ENCODE results near the gene PHLPP1. TPM values are rescaled to one million over a fixed set of nuclear protein-coding genes. Genes with fewer than 3 reads are reported as not detected.
A peak's percentile ranks its signal among the peaks of the same experiment; 100 is the strongest.

PHLPP1 gene
- total and polyA plus RNA-seq, 2 of the 4 experiments (the other 2 are of a cell fraction), result 3.3 to 3.6 TPM

DNA sequence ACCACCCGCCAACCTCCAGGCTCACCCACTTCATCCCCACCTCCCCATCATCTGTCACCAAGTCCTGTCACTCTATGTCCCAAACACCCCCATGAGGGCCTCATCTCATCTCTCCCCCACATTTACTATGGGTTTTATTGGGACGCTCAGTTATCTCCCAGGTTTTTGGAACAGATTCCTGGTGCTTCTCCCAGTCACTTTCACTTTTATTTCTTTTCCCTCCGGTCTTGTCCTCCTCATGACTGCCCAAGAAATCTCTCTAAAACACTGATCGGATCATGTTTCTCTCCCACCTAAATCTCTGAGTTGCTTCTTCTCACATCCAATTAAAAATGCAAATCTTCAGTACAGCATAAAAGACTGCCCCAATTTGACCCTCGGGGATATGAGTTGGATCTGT is 273.1 kb downstream of the PHLPP1 start:
- BruUV-seq (replicated peaks), result no TSS peak
- peak; percentile 40; the same call in 1 of the 2 replicates for ATAC-seq (ENCODE audit: low read depth)
- CTCF ChIA-PET, result no interaction called here
- Histone ChIP-seq H2BK20ac (ENCODE audit: low read depth, low read length) (no peak overlapping the region), H3K36me3 (ENCODE audit: control insufficient read depth, insufficient read depth, low read length) (no peaks in the 10 kb centered on the region), H3K9ac (ENCODE audit: low read depth, low read length) (no peak overlapping the region), H3K4me2 (ENCODE audit: low read depth, low read length) (peak overlapping the region; percentile 63), H3K18ac (ENCODE audit: low read depth, low read length) (no peak overlapping the region; the same call in 1 of the 2 replicates), H2AK9ac (replicated peaks; ENCODE audit: low read depth, low read length, poor library complexity) (no peak overlapping the region), H3K27ac (ENCODE audit: insufficient read depth, low read length) (no peak overlapping the region), H3K56ac (ENCODE audit: extremely low read depth, insufficient read depth, low read length) (no peak overlapping the region), H2AFZ (replicated peaks; ENCODE audit: low read length, poor library complexity) (no peak overlapping the region), H4K91ac (ENCODE audit: insufficient read depth, low read depth, low read length) (no peak overlapping the region), H3K4me1 (ENCODE audit: control insufficient read depth, insufficient read depth, low read length) (no peaks in the 10 kb centered on the region), H3K23ac (ENCODE audit: low read depth, low read length) (no peak overlapping the region), H4K5ac (ENCODE audit: low read depth, low read length) (no peak overlapping the region; the same call in 1 of the 2 replicates), H3K9me3 (ENCODE audit: control insufficient read depth, insufficient read depth, low read length) (0 out of 2 replicates have a peak, but pooled peaks cover 2% of the 10 kb centered on the region), H3K79me1 (ENCODE audit: low read depth in 1 of 2, low read length in 2 of 2) (no peaks in the 10 kb centered on the region), H4K20me1 (ENCODE audit: insufficient read depth, low read length) (no peaks in the 10 kb centered on the region), H2BK5ac (ENCODE audit: low read depth, low read length, poor library complexity, severe bottlenecking) (no peak overlapping the region), H3K4ac (ENCODE audit: low read depth, low read length) (no peak overlapping the region), H3K4me3 (ENCODE audit: insufficient read depth, low read depth, low read length) (no peak overlapping the region; the same call in 1 of the 2 replicates), H3K9me1 (ENCODE audit: insufficient read depth, low read length) (no peaks in the 10 kb centered on the region), H2BK15ac (ENCODE audit: low read depth, low read length) (no peak overlapping the region), H2BK120ac (ENCODE audit: low read depth, low read length) (no peak overlapping the region), H4K8ac (ENCODE audit: low read depth in 2 of 2, low read length in 2 of 2) (no peak overlapping the region), H2AK5ac (ENCODE audit: low read depth, low read length) (no peak overlapping the region), H3K27me3 (ENCODE audit: control insufficient read depth, insufficient read depth, low read length) (peaks cover 23% of the 10 kb centered on the region), H3K14ac (replicated peaks; ENCODE audit: low read depth, low read length) (no peak overlapping the region)
- in situ Hi-C loops (cut with MboI; ENCODE audit: low sequenced_read_pairs) (loop anchor here (25.0 kb wide), 1 partner anchor 801 kb away; the partner anchor contains the start of genes PIGN and RELCH), intact Hi-C loops (cut with micrococcal nuclease) (loop anchor here (10.0 kb wide), 2 partner anchors 464 to 804 kb away; partner anchors contain the start of genes PIGN, RELCH and ZCCHC2), dilution Hi-C loops (cut with HindIII; ENCODE audit: low sequenced_read_pairs, unreplicated experiment) (no loop called here)
- POLR2A ChIA-PET (ENCODE audit: unreplicated experiment), result no interaction called here
- TF ChIP-seq POLR2A (IDR thresholded peaks at IDR 0.05; ENCODE audit: low read depth, low read length), result no peak
- WGBS, 2 experiments (ENCODE audit: extremely low coverage in 2 of 2, insufficient read length in 1 of 2), result 57% methylated on average over 2 of the region's 5 CpGs; no CpG with 5 or more reads in 1 of the 2 experiments
- no peak for DNase-seq

Measured in IMR-90 (cell line).